HL-60 (cell line): Measurements from ENCODE around the gene KCNG2.

ENCODE experiments used
- GABPA ChIP-seq: IDR thresholded peaks from 2 replicates; pipeline ENCODE4 v1.6.1; 2012; ENCODE audit warnings: low read depth
- POLR2AphosphoS5 ChIP-seq: IDR thresholded peaks from 2 replicates; pipeline ENCODE4 v1.6.1; 2012; ENCODE audit warnings: low read depth
- TF ChIP-seq, protein P1 (sequence below): IDR thresholded peaks from one replicate; pipeline ENCODE4 v1.5.1; 2011; ENCODE audit warnings: low read length, control low read depth, inconsistent platforms; ENCODE audit not compliant: insufficient read depth
- TF ChIP-seq, protein P2 (sequence below): IDR thresholded peaks from 2 replicates; pipeline ENCODE4 v1.6.1; 2012; ENCODE audit warnings: low read depth; ENCODE audit not compliant: insufficient replicate concordance

DNA sequence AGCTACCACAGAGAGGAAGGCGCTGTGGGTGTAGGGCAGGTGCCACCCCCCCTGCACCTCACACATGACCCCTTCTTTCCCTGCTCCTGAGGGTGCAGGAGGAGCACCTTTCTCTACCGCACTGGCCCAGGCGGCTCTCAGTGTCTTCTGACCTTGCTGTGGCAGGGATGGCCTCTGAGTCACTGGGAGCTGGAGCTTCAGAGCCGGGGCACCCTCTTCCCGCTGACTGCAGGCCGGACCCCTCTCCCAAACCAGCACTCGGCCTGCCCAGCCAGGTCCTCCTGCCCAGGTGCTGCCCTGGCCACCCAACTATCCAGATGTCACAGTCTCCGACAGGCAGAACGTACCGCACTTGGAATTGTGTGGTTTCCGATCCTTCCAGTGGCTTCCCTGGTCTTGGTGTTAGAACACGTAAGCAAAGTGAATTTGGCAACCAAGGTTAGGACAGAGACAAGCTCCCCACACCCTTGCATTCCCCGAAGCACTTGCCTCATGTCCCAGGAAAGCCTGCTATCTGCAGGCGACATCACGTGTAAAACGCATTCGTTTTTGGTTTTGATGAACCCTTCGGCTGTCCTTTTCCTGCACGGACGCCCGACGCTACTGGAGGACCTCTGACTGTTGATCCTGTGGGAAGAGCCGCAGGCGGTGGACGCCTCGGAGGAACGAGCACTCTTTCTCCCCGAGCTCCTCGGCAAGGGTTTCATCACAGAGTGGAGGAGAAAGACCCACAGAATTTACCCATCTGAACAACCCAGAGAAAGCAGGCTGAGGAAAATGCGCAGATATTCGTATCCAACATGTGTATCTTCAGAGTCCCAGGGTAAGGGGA is 24.7 kb upstream of the KCNG2 start:
- TF ChIP-seq, protein P1, sequence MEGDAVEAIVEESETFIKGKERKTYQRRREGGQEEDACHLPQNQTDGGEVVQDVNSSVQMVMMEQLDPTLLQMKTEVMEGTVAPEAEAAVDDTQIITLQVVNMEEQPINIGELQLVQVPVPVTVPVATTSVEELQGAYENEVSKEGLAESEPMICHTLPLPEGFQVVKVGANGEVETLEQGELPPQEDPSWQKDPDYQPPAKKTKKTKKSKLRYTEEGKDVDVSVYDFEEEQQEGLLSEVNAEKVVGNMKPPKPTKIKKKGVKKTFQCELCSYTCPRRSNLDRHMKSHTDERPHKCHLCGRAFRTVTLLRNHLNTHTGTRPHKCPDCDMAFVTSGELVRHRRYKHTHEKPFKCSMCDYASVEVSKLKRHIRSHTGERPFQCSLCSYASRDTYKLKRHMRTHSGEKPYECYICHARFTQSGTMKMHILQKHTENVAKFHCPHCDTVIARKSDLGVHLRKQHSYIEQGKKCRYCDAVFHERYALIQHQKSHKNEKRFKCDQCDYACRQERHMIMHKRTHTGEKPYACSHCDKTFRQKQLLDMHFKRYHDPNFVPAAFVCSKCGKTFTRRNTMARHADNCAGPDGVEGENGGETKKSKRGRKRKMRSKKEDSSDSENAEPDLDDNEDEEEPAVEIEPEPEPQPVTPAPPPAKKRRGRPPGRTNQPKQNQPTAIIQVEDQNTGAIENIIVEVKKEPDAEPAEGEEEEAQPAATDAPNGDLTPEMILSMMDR = no peak
- TF ChIP-seq GABPA = no peak
- TF ChIP-seq POLR2AphosphoS5 = no peak
- TF ChIP-seq, protein P2, sequence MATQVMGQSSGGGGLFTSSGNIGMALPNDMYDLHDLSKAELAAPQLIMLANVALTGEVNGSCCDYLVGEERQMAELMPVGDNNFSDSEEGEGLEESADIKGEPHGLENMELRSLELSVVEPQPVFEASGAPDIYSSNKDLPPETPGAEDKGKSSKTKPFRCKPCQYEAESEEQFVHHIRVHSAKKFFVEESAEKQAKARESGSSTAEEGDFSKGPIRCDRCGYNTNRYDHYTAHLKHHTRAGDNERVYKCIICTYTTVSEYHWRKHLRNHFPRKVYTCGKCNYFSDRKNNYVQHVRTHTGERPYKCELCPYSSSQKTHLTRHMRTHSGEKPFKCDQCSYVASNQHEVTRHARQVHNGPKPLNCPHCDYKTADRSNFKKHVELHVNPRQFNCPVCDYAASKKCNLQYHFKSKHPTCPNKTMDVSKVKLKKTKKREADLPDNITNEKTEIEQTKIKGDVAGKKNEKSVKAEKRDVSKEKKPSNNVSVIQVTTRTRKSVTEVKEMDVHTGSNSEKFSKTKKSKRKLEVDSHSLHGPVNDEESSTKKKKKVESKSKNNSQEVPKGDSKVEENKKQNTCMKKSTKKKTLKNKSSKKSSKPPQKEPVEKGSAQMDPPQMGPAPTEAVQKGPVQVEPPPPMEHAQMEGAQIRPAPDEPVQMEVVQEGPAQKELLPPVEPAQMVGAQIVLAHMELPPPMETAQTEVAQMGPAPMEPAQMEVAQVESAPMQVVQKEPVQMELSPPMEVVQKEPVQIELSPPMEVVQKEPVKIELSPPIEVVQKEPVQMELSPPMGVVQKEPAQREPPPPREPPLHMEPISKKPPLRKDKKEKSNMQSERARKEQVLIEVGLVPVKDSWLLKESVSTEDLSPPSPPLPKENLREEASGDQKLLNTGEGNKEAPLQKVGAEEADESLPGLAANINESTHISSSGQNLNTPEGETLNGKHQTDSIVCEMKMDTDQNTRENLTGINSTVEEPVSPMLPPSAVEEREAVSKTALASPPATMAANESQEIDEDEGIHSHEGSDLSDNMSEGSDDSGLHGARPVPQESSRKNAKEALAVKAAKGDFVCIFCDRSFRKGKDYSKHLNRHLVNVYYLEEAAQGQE = no peak
